HG03066 (cell line): ENCODE results near the gene CWF19L1.
"Not testable (repeated sequence)": the region's sequence is repeated elsewhere in the genome, so short reads cannot be mapped to it uniquely, and the experiment has no call there.

Experiments
- ATAC-seq: cut with Tn5 transposase; IDR thresholded peaks from one replicate; pipeline ENCODE4 v1.9.1; 2021; ENCODE audit warnings: low read depth; ENCODE audit not compliant: unreplicated experiment

The CWF19L1 gene

DNA sequence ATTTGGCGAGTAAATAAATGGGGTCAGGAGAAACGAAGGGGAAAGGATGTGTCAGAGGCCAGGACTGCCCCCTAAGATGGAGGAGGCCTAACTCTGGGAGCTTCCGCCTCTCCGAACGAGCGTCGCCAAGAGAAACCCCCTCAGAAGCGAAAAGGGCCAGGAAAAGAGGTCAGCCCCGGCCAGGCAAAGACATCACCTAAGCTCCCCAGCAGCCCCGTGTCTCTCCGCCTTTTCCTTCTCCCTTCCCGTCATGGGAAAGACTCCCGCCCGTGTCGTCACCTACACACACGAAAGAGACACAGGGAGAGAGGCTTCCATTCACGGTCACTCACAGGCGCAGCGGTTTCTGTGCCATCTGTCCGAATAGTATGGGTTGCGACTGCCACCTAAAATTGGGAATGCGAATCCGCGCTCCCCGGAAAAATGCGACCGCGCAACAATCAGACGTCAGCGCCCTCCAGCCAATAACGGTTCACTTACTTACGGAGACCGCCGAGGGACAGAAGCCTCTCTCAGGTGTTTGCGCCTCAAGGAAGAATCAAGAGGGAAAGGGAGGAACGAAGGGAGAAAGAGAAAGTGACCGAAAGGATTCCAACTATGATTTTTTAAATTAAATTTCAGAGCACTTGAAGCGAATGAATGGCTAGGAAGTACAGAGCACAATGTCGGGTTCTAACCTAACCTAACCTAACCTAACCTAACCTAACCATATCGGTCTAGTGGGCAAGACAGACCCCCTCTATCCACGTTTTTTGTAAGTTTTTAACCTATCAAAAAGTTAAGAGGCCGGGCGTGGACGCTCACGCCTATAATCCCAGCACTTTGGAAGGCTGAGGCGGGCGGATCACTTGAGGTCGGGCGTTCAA lies at the start of gene CWF19L1:
Gene CWF19L1 (minus strand): TSS at position 400 of the 866 bp plus-strand sequence. CDS start 45 bp downstream, at position 355.
- peak; percentile 68 for ATAC-seq

DNA sequence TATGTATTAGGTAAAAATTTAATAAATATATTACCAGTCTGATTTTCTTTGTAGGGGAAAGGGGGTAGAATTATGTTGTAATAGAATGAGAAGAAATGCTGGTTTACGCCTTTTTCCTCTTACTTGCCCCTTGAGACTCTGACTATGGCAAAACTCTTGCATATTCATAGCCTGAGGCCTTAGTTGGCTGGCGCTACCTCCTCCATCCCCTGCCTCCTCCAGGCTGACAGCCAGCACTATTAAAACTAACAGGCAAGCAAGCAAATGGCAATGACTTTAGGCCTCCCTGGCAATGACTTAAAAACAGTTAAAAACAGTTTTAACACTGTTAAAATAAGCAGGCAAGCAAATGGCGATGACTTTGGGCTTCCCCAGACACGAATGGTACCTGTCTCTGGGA lies 48.2 kb upstream of the CWF19L1 start:
- no peak for ATAC-seq

- no peak for ATAC-seq
These were observed 43.9 kb upstream of the CWF19L1 start for GRCh38 chr10:100311298-100311697.

DNA sequence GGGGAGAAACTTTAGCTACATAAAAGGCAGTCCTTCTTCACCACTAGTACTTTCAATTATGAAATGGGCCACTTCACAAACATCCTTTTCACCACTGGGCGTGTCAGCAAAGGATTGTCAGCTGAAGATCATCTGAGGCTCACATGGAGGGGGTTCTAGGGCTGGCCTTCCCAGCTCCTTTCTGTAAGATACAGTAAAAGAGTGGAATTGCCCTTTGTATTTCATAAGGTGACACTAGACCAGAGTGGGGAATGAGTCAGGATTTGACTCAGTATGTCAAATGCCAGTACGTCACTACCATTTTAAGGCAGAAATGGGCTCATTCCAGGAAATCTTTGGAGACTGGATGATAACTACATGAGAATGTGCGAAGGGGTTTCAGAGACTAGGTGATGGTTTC lies 40.2 kb upstream of the CWF19L1 start:
- ATAC-seq: no peak

GRCh38 chr10:100306861-100307260 lies 39.4 kb upstream of the CWF19L1 start:
- ATAC-seq: no peak

DNA sequence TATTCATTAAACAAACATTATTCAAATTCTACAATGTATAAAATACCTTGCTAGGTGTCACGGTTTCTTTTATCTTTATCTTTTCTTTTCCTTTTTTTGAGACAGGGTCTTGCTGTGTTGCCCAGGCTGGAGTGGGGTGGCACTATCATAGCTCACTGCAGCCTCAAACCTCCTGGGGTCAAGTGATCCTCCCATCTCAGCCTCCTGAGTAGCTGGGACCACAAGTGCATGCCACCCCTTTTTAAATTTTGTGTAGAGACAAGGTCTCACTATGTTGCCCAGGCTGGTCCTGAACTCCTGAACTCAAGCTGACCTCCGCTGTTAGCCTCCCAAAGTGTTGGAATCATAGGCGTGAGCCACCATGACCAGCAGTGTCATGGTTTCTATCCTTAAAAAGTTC lies 37.0 kb upstream of the CWF19L1 start:
- no peak for ATAC-seq

DNA sequence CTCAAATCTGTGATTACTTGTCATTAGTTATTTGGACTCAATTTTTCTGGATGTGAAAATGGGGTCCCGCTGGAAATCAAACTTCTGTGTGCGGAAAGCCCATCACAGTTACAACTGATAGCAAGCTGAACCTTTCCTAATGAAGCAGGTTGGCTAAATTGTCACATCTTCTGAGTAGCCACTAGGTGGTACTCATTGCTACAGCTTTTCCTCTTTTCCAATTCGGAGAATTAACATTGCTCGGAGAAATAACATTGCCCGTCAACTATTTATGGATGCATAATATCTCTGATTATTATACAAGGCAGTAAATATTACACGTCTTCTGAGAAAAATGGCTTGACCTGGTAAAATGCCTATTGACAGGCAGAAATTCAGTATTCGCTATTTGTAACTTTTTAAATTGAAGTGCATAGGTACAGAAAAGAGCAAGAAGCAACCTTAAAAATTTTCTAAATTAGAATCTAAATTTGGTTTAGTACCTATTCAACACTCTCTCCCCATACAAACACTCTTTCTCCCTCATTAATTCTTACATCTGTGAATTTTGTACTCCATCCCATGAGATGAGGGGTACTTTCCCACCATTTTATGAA lies 36.4 kb upstream of the CWF19L1 start:
- ATAC-seq: no peak

DNA sequence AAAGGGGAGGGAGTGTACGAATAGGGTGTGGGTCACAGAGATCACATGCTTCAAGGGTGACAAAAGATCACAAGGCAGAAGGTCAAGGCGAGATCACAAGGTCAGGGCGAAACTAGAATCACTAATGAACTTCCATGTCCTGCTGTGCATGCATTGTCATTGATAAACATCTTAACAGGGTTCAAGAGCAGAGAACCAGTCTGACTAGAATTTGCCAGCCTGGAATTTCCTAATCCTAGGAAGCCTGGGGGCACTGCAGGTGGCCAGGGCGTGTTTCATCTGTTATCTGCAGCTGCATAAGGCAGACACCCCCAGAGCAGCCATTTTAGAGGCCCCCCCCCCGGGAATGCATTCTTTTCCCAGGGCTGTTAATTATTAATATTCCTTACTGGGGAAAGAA lies 33.7 kb upstream of the CWF19L1 start:
- not testable (repeated sequence) for ATAC-seq

DNA sequence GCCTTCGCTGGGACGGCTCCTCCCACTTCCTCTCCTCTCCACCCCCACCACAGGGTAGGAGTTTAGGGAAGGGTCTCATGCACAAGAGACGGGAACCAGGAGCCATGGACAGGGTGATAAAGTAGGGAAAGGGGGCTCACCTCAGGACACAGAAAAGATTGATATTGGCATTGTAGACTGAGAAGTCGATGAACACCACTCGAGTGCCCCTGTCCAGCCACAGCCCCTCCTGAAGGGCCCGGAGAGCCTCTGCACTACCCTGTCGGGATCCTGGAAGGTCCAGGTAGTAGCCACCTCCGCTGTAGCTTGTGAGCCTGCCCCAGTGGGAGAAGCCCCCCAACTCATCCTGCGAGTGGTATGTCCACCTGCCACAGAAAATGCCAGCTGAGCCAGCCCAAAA lies 29.8 kb upstream of the CWF19L1 start:
- no peak for ATAC-seq

GRCh38 chr10:100293066-100293465 lies 25.6 kb upstream of the CWF19L1 start:
- no peak for ATAC-seq

GRCh38 chr10:100292300-100292699 lies 24.9 kb upstream of the CWF19L1 start:
- not testable (repeated sequence) for ATAC-seq

DNA sequence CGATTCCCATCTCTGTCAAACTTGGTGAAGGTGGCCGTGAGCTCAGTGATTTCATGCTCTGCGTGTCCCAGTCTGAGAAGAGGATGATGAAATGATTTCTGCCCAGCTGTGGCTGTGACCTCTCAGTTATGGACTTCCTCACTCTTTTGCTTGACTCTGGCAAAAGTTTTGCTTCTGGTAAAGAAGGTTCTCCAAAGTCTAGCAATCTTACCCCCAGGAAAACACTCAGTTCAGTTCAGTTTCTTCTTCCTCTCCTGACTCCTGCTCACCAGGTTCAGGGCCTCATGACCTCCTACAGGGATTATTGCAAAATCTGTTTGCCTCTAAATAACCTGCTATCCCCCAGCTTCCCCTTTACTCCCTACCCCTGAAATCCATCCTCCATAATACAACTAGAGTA lies 23.9 kb upstream of the CWF19L1 start:
- no peak for ATAC-seq

DNA sequence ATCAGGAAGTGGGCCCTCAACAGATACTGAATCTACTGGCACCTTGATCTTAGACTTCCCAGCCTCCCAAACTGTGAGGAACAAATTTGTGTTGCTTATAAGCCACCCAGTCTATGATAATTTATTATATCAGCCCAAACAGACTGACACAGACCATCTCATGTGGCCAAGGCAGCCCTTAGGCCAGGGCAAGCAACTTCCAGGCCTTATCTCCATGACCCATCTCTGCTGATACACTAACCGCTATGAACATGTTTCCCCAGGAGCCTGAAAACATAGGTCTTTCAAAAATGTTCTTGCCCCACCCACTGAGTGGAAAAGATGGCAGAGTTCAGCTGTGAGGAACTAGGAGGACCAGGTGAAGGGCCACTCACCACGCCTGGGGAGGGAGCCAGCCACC lies 22.2 kb upstream of the CWF19L1 start:
- ATAC-seq: no peak

DNA sequence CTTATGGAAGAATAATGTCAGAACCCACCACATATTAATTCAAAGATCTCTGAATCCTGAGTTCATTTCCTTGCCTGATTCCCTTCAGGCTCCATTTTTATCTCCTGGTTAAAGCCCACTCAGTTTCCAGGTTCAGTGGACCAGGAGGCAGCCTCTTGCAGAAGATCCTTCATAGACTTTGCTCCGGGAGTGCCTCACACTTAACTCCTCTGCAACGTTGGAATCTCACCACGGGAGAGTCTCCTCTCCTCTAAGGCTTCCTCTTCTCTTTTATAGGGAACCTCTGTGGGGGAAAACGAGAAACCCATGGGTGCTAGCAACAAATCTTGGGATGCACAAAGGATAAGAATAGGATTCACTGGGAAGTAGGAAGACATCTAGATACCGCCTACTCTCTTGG lies 20.8 kb upstream of the CWF19L1 start:
- ATAC-seq: no peak

DNA sequence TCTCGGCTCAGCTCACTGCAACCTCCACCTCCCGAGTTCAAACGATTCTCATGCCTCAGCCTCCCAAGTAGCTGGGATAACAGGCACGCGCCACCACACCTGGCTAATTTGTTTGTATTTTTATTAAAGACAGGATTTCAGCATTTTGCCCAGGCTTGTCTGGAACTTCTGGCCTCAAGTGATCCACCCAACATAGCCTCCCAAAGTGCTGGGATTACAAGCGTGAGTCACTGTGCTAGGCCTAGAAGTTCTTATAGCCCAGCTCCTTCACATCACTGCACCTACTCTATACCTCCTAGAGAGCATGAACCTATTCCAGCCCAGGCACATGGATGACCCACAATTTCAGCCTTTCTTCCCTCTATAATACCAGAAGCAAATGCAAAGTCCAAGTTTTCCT lies 20.3 kb upstream of the CWF19L1 start:
- no peak for ATAC-seq

DNA sequence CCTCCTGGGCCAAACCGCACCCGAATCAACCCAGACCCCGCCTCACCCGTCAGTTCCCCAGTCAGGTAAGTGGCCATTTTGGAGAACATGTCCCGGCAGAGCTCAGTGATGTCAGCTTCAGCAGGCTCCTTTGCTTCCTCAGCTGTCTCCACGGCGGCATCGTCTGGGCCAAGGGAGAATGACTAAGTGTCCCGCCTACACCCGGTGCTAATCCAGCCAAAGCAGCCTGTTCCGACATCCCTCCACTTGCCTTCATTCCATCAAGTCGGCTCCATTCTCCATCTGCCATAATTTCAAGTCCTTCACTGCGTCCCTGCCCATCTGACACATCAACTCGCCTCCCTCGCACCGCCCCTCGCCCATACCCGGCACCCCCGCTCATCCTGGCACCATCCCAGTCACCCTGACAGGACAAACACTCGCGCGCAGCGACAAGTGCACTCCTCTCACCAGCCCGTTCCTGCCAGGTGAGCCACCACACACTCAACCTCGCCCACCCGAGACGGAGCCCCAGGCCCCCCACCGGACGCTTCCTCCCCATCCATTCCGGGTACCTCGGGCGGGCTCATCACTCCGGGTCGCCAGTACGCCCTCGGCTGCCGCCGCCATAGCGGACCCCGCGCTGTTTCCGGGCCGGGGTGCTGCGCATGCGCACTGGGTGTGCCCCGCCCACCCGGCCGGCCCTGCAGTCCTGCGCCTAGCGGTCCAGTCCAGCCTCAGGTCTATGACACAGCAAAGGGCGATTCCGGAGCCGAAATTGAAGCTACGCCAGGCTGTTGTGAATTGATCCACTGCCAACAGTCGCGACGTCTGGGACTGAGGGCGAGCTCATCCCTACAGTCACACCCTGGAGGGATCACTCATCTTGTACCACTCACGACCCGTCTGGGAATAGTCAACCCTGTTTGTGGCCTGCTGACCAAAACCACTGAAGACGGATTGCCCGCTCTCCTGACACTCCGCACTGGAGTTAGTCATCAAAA lies 18.9 kb upstream of the CWF19L1 start, which contains the start of gene BLOC1S2:
Gene BLOC1S2 (minus strand): TSS at position 630 of the 983 bp plus-strand sequence. CDS start 21 bp downstream, at position 609.
- peak; percentile 83 for ATAC-seq

DNA sequence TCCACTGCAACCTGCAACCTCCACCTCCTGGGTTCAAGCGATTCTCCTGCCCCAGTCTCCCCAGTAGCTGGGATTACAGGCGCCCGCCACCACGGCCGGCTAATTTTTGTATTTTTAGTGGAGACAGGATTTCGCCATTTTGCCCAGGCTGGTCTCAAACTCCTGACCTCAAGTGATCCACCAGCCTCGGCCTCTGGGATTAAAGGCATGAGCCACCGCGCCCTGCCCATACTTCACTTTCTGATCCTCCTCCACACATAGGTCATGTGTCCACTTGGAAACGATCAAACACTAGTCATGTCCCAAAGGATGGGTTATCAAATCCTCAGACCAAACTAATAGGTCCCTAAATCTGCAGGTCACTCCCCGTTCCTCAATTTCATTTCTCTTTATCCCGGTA lies 17.9 kb upstream of the CWF19L1 start:
- not testable (repeated sequence) for ATAC-seq

GRCh38 chr10:100282907-100283306 lies 15.5 kb upstream of the CWF19L1 start:
- no peak for ATAC-seq

- not testable (repeated sequence) for ATAC-seq
These were observed 9.5 kb upstream of the CWF19L1 start for GRCh38 chr10:100276971-100277370.

DNA sequence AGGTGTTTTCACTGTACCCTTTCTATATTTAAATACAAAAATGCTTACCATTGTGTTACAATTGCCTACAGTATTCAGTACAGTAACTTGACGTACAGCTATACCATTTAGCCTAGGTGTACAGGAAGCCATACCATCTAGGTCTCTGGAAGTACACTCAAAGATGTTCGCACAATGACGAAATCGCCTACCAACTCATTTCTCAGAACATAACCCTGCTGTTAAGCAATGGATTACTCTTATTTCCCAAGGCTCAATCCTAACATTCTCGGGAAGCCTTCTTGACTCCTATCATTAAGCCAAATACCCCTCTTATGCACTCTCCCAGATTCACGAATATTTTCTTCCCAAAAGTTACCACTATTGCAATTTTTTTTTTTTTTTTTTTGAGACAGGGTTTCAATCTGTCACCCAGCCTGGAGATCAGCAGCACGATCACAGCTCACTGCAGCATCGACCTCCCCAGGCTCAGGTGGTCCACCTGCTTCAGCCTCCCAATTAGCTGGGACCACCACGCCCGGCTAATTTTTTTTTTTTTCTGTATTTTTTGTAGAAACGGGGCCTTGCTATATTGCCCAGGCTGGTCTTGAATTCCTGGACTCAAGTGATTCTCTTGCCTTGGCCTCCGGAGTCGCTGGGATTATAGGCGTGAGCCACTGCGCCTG lies 1.5 kb downstream of the CWF19L1 start:
- ATAC-seq: no peak
